HEK293T (cell line): Measurements from ENCODE around the gene FBXL16.

Experiments used
- BHLHE40 ChIP-seq: fragments of 450-650 bp; IDR thresholded peaks from 2 replicates; pipeline ENCODE4 v1.6.1; 2016; ENCODE audit warnings: mild to moderate bottlenecking, moderate library complexity, borderline replicate concordance
- ELF4 ChIP-seq: fragments of 450-650 bp; IDR thresholded peaks from 2 replicates; pipeline ENCODE4 v1.6.1; 2017; ENCODE audit warnings: antibody characterized with exemption
- FOXA1 ChIP-seq: fragments of 450-650 bp; IDR thresholded peaks from 2 replicates; pipeline ENCODE4 v1.6.1; 2016; ENCODE audit warnings: mild to moderate bottlenecking
- FOXK2 ChIP-seq: fragments of 450-650 bp; IDR thresholded peaks from 2 replicates; pipeline ENCODE4 v1.6.1; 2016; ENCODE audit warnings: mild to moderate bottlenecking
- FOXM1 ChIP-seq: fragments of 450-650 bp; IDR thresholded peaks from 2 replicates; pipeline ENCODE4 v1.6.1; 2017; ENCODE audit warnings: mild to moderate bottlenecking, borderline replicate concordance
- HDGF ChIP-seq: fragments of 450-650 bp; IDR thresholded peaks from 2 replicates; pipeline ENCODE4 v1.6.1; 2017; ENCODE audit warnings: antibody characterized with exemption, borderline replicate concordance
- L3MBTL2 ChIP-seq: fragments of 450-650 bp; conservative IDR thresholded peaks from 2 replicates; pipeline ENCODE4 v1.6.1; 2016; ENCODE audit warnings: mild to moderate bottlenecking
- LEF1 ChIP-seq: fragments of 450-650 bp; IDR thresholded peaks from 2 replicates; pipeline ENCODE4 v1.6.1; 2017; ENCODE audit warnings: mild to moderate bottlenecking, borderline replicate concordance
- SP1 ChIP-seq: fragments of 450-650 bp; IDR thresholded peaks from 2 replicates; pipeline ENCODE4 v1.6.1; 2017
- SUZ12 ChIP-seq: fragments of 450-650 bp; IDR thresholded peaks from 2 replicates; pipeline ENCODE4 v1.6.1; 2016; ENCODE audit warnings: mild to moderate bottlenecking
- TARDBP ChIP-seq: fragments of 450-650 bp; IDR thresholded peaks from 2 replicates; pipeline ENCODE4 v1.6.1; 2016
- ZNF384 ChIP-seq: fragments of 450-650 bp; IDR thresholded peaks from 2 replicates; pipeline ENCODE4 v1.6.1; 2016
- TF ChIP-seq, protein P1 (sequence below): fragments of 450-650 bp; IDR thresholded peaks from 2 replicates; pipeline ENCODE4 v1.6.1; 2016

DNA sequence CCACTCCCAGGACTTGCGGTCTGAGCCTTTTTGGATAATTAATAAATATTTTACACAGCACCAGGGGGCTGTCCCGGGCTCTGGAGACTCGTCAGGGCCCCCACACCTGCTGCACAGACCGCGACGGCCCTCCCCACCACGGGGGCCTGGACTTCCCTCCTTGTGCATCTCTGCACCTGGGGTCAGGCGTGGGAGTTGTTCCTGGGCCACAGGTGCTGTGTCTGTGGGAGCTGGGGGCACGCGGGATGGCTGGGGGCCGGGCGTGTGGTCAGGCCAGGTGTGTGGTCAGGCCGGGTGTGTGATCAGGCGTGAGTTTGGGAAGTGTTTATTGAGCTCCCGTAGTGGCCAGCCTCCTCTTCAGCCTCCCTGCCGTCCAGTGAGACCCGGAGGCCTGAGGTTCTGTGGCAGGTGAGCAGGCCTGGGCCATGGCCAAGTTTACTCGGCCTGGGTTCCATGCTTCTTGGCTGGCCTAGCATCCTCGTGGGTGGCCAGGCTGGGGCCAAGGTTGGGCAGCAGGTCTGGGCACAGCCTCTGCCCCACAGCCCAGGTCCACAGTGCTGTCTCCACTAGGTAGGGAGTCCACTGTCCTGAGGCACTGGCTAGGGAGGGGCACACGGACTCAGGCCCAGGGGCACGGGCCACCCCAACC is 27.3 kb downstream of the FBXL16 start:
- TF ChIP-seq FOXA1 (no peak), HDGF (no peak), SUZ12 (no peak), LEF1 (no peak), ELF4 (no peak), SP1 (no peak), ZNF384 (no peak), BHLHE40 (no peak), L3MBTL2 (no peak), TARDBP (no peak), FOXM1 (no peak), FOXK2 (no peak)
- TF ChIP-seq, protein P1, sequence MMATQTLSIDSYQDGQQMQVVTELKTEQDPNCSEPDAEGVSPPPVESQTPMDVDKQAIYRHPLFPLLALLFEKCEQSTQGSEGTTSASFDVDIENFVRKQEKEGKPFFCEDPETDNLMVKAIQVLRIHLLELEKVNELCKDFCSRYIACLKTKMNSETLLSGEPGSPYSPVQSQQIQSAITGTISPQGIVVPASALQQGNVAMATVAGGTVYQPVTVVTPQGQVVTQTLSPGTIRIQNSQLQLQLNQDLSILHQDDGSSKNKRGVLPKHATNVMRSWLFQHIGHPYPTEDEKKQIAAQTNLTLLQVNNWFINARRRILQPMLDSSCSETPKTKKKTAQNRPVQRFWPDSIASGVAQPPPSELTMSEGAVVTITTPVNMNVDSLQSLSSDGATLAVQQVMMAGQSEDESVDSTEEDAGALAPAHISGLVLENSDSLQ: no peak
